ENCODE results near the gene EEIG2. TPM values are rescaled to one million over a fixed set of nuclear protein-coding genes. Genes with fewer than 3 reads are reported as not detected.

The EEIG2 gene
- total and polyA plus RNA-seq, 4 donors, result 3.7 to 24.6 (median 9.7) TPM

GRCh38 chr1:108568589-108568988 lies 8.7 kb downstream of the EEIG2 start:
- peaks cover 0 to 15% (median 0%) of the 10 kb centered on the region in 5 donors for H3K4me1 ChIP-seq (ENCODE audit: control insufficient read depth in 5 of 5, insufficient read depth in 5 of 5, low read length in 5 of 5)
- H3K36me3 ChIP-seq (ENCODE audit: control insufficient read depth in 4 of 4, insufficient read depth in 4 of 4, low read length in 4 of 4), result peaks cover 0 to under 1% (median 0%) of the 10 kb centered on the region in 4 donors
- TF ChIP-seq CTCF (IDR thresholded peaks at IDR 0.05; ENCODE audit: control extremely low read depth, extremely low read depth), result no peak
- DNase-seq (no peak), ATAC-seq (ENCODE audit: insufficient read depth, low FRiP score) (no peak)
- WGBS, 2 donors, result 83 to 86% methylated on average over 2 of the region's 2 CpGs
- no peak overlapping the region for H3K9ac ChIP-seq (ENCODE audit: insufficient read depth in 1 of 2, low read length in 2 of 2)
- no peaks in the 10 kb centered on the region for H3K9me3 ChIP-seq (ENCODE audit: control insufficient read depth in 4 of 4, insufficient read depth in 3 of 4, low read length in 3 of 4)
- H3K27ac ChIP-seq (ENCODE audit: low read depth in 1 of 2, low read length in 1 of 2), result no peak overlapping the region
- H3K27me3 ChIP-seq (ENCODE audit: control insufficient read depth in 3 of 3, insufficient read depth in 3 of 3, low read length in 2 of 3), result no peaks in the 10 kb centered on the region
- no peak overlapping the region for H3K4me3 ChIP-seq

- TF ChIP-seq CTCF (IDR thresholded peaks at IDR 0.05; ENCODE audit: control extremely low read depth, extremely low read depth), result no peak
- Histone ChIP-seq H3K4me3 (no peak overlapping the region), H3K27ac (ENCODE audit: low read depth in 1 of 2, low read length in 1 of 2) (no peak overlapping the region), H3K9me3 (ENCODE audit: control insufficient read depth in 4 of 4, insufficient read depth in 3 of 4, low read length in 3 of 4) (no peaks in the 10 kb centered on the region), H3K4me1 (ENCODE audit: control insufficient read depth in 5 of 5, insufficient read depth in 5 of 5, low read length in 5 of 5) (peaks cover 0 to 12% (median 0%) of the 10 kb centered on the region in 5 donors), H3K9ac (ENCODE audit: insufficient read depth in 1 of 2, low read length in 2 of 2) (no peak overlapping the region), H3K27me3 (ENCODE audit: control insufficient read depth in 3 of 3, insufficient read depth in 3 of 3, low read length in 2 of 3) (no peaks in the 10 kb centered on the region), H3K36me3 (ENCODE audit: control insufficient read depth in 4 of 4, insufficient read depth in 4 of 4, low read length in 4 of 4) (peaks cover 0 to 2% (median 0%) of the 10 kb centered on the region in 4 donors)
- 92 to 99% methylated on average over 3 of the region's 3 CpGs for WGBS, 2 donors
- DNase-seq, result no peak
- ATAC-seq (ENCODE audit: insufficient read depth, low FRiP score), result no peak
These were observed 9.3 kb downstream of the EEIG2 start for GRCh38 chr1:108569097-108569728.

- ATAC-seq (ENCODE audit: insufficient read depth, low FRiP score) (no peak), DNase-seq (peak in 1 of 3 donors; percentile 31)
- peaks cover 0 to 2% (median 0%) of the 10 kb centered on the region in 4 donors for H3K36me3 ChIP-seq (ENCODE audit: control insufficient read depth in 4 of 4, insufficient read depth in 4 of 4, low read length in 4 of 4)
- H3K27ac ChIP-seq (ENCODE audit: low read depth in 1 of 2, low read length in 1 of 2), result no peak overlapping the region
- no peaks in the 10 kb centered on the region for H3K9me3 ChIP-seq (ENCODE audit: control insufficient read depth in 4 of 4, insufficient read depth in 3 of 4, low read length in 3 of 4)
- H3K9ac ChIP-seq (ENCODE audit: insufficient read depth in 1 of 2, low read length in 2 of 2), result no peak overlapping the region
- TF ChIP-seq CTCF (IDR thresholded peaks at IDR 0.05; ENCODE audit: control extremely low read depth, extremely low read depth), result no peak
- H3K4me1 ChIP-seq (ENCODE audit: control insufficient read depth in 5 of 5, insufficient read depth in 5 of 5, low read length in 5 of 5), result peaks cover 0 to 11% (median 0%) of the 10 kb centered on the region in 5 donors
- no peak overlapping the region for H3K4me3 ChIP-seq
- no peaks in the 10 kb centered on the region for H3K27me3 ChIP-seq (ENCODE audit: control insufficient read depth in 3 of 3, insufficient read depth in 3 of 3, low read length in 2 of 3)
These were observed 10.2 kb downstream of the EEIG2 start for GRCh38 chr1:108570128-108570527.

- ATAC-seq (ENCODE audit: insufficient read depth, low FRiP score) (no peak), DNase-seq (no peak)
- H3K4me1 ChIP-seq (ENCODE audit: control insufficient read depth in 5 of 5, insufficient read depth in 5 of 5, low read length in 5 of 5), result peaks cover 0 to 3% (median 0%) of the 10 kb centered on the region in 5 donors
- WGBS, 2 donors, result 61 to 63% methylated on average over 7 of the region's 7 CpGs
- no peak overlapping the region for H3K9ac ChIP-seq (ENCODE audit: insufficient read depth in 1 of 2, low read length in 2 of 2)
- H3K36me3 ChIP-seq (ENCODE audit: control insufficient read depth in 4 of 4, insufficient read depth in 4 of 4, low read length in 4 of 4), result peaks cover 0 to 2% (median 0%) of the 10 kb centered on the region in 4 donors
- no peaks in the 10 kb centered on the region for H3K9me3 ChIP-seq (ENCODE audit: control insufficient read depth in 4 of 4, insufficient read depth in 3 of 4, low read length in 3 of 4)
- TF ChIP-seq CTCF (IDR thresholded peaks at IDR 0.05; ENCODE audit: control extremely low read depth, extremely low read depth), result no peak
- no peaks in the 10 kb centered on the region for H3K27me3 ChIP-seq (ENCODE audit: control insufficient read depth in 3 of 3, insufficient read depth in 3 of 3, low read length in 2 of 3)
- H3K27ac ChIP-seq (ENCODE audit: low read depth in 1 of 2, low read length in 1 of 2), result no peak overlapping the region
- H3K4me3 ChIP-seq, result no peak overlapping the region
These were observed 11.1 kb downstream of the EEIG2 start for GRCh38 chr1:108570998-108571401.
